H9 (cell line): ENCODE measurements around the gene SURF1. TPM values are rescaled to one million over a fixed set of nuclear protein-coding genes. Genes with fewer than 3 reads are reported as not detected.
A peak's percentile ranks its signal among the peaks of the same experiment; 100 is the strongest.

ENCODE experiments used
- DNase-seq: peaks from one replicate; pipeline ENCODE4 v3.0.0-alpha.2; 2017
- H2AFZ ChIP-seq: one replicate; pipeline ENCODE4 v1.6.1; 2013; ENCODE audit warnings: mild to moderate bottlenecking, low read length, control low read depth, moderate library complexity
- H2AK5ac ChIP-seq: 2 replicates; pipeline ENCODE4 v1.6.1; 2013; ENCODE audit warnings: low read length, control low read depth, mixed read lengths; ENCODE audit not compliant: insufficient read length
- H2BK120ac ChIP-seq: one replicate; pipeline ENCODE4 v1.6.1; 2013; ENCODE audit warnings: low read depth, mild to moderate bottlenecking, low read length, control low read depth, inconsistent platforms; ENCODE audit not compliant: poor library complexity, severe bottlenecking
- H2BK12ac ChIP-seq: 2 replicates; pipeline ENCODE4 v1.6.1; 2013; ENCODE audit warnings: low read length, control low read depth, mixed read lengths, low read depth; ENCODE audit not compliant: insufficient read length
- H2BK15ac ChIP-seq: 2 replicates; pipeline ENCODE4 v1.6.1; 2013; ENCODE audit warnings: low read depth, low read length, control low read depth
- H2BK20ac ChIP-seq: one replicate; pipeline ENCODE4 v1.6.1; 2013; ENCODE audit warnings: low read depth, mild to moderate bottlenecking, low read length, control low read depth, inconsistent platforms; ENCODE audit not compliant: poor library complexity, severe bottlenecking
- H2BK5ac ChIP-seq: 2 replicates; pipeline ENCODE4 v1.6.1; 2013; ENCODE audit warnings: low read length, control low read depth, mixed read lengths; ENCODE audit not compliant: insufficient read length
- H3K14ac ChIP-seq: 2 replicates; pipeline ENCODE4 v1.6.1; 2013; ENCODE audit warnings: low read length, control low read depth; ENCODE audit not compliant: insufficient read depth
- H3K18ac ChIP-seq: 2 replicates; pipeline ENCODE4 v1.6.1; 2013; ENCODE audit warnings: low read depth, mild to moderate bottlenecking, mixed read lengths, low read length, control low read depth; ENCODE audit not compliant: insufficient read length
- H3K23ac ChIP-seq: 2 replicates; pipeline ENCODE4 v1.6.1; 2013; ENCODE audit warnings: low read length, control low read depth, mixed read lengths, low read depth; ENCODE audit not compliant: insufficient read length
- H3K23me2 ChIP-seq: 2 replicates; pipeline ENCODE4 v1.6.1; 2013; ENCODE audit warnings: low read depth, mild to moderate bottlenecking, mixed read lengths, low read length, control low read depth; ENCODE audit not compliant: insufficient read length, poor library complexity, severe bottlenecking
- H3K27ac ChIP-seq: 2 replicates; pipeline ENCODE4 v1.5.1; 2013; ENCODE audit warnings: low read length, control low read depth, mixed read lengths, low read depth; ENCODE audit not compliant: insufficient read length
- H3K27me3 ChIP-seq: 2 replicates; pipeline ENCODE4 v1.6.1; 2013; ENCODE audit warnings: low read length, control low read depth, inconsistent platforms; ENCODE audit not compliant: insufficient read depth
- H3K4ac ChIP-seq: 2 replicates; pipeline ENCODE4 v1.6.1; 2013; ENCODE audit warnings: low read depth, mild to moderate bottlenecking, control low read depth, inconsistent platforms, low read length, moderate library complexity
- H3K4me1 ChIP-seq: 2 replicates; pipeline ENCODE4 v1.6.1; 2013; ENCODE audit warnings: low read length, control low read depth, inconsistent platforms; ENCODE audit not compliant: insufficient read depth
- H3K4me2 ChIP-seq: 2 replicates; pipeline ENCODE4 v1.6.1; 2013; ENCODE audit warnings: low read length, control low read depth, mixed read lengths; ENCODE audit not compliant: insufficient read length, insufficient read depth
- H3K56ac ChIP-seq: 2 replicates; pipeline ENCODE4 v1.6.1; 2013; ENCODE audit warnings: low read depth, mild to moderate bottlenecking, mixed read lengths, low read length, control low read depth; ENCODE audit not compliant: insufficient read length
- H3K79me1 ChIP-seq: 2 replicates; pipeline ENCODE4 v1.6.1; 2013; ENCODE audit warnings: low read depth, mild to moderate bottlenecking, moderate library complexity, low read length, control low read depth, inconsistent platforms; ENCODE audit not compliant: insufficient read depth, poor library complexity, severe bottlenecking
- H3K79me2 ChIP-seq: 2 replicates; pipeline ENCODE4 v1.6.1; 2013; ENCODE audit warnings: low read length, control low read depth, inconsistent platforms; ENCODE audit not compliant: insufficient read depth
- H3K9ac ChIP-seq: 2 replicates; pipeline ENCODE4 v1.6.1; 2013; ENCODE audit warnings: low read length, control low read depth, mixed read lengths; ENCODE audit not compliant: insufficient read length; ENCODE audit errors: extremely low read depth
- H3K9me3 ChIP-seq: one replicate; pipeline ENCODE4 v1.6.1; 2013; ENCODE audit warnings: low read depth, low read length, inconsistent platforms; ENCODE audit not compliant: control insufficient read depth
- H3T11ph ChIP-seq: one replicate; pipeline ENCODE4 v1.6.1; 2013; ENCODE audit warnings: mild to moderate bottlenecking, low read length, control low read depth, inconsistent platforms
- H4K20me1 ChIP-seq: one replicate; pipeline ENCODE4 v1.6.1; 2013; ENCODE audit not compliant: control insufficient read depth, insufficient read length, insufficient read depth
- H4K5ac ChIP-seq: 2 replicates; pipeline ENCODE4 v1.6.1; 2013; ENCODE audit warnings: low read depth, mild to moderate bottlenecking, mixed read lengths, low read length, control low read depth; ENCODE audit not compliant: insufficient read length
- H4K8ac ChIP-seq: replicated peaks from 2 replicates; pipeline ENCODE4 v1.6.1; 2013; ENCODE audit warnings: low read length, control low read depth, mixed read lengths, low read depth; ENCODE audit not compliant: insufficient read length
- H4K91ac ChIP-seq: 2 replicates; pipeline ENCODE4 v1.6.1; 2013; ENCODE audit warnings: low read depth, mild to moderate bottlenecking, moderate library complexity, mixed read lengths, low read length, control low read depth; ENCODE audit not compliant: insufficient read length
- H3K27ac Mint-ChIP-seq, 3 experiments: 2 replicates in 2 of 3; 3 replicates in 1 of 3; pipeline ENCODE4 v1.8.0; 2020 to 2021; ENCODE audit warnings: mixed read lengths in 3 of 3, mild to moderate bottlenecking in 1 of 3, moderate library complexity in 1 of 3
- H3K27me3 Mint-ChIP-seq: 2 replicates; pipeline ENCODE4 v1.8.0; 2021; ENCODE audit warnings: low read depth, mild to moderate bottlenecking, moderate library complexity, mixed read lengths
- H3K36me3 Mint-ChIP-seq, 3 experiments: 2 replicates in 2 of 3; 3 replicates in 1 of 3; pipeline ENCODE4 v1.8.0; 2020 to 2021; ENCODE audit warnings: low read depth in 3 of 3, mixed read lengths in 3 of 3; ENCODE audit not compliant: insufficient read depth in 1 of 3
- H3K4me1 Mint-ChIP-seq, 2 experiments: 2 replicates each; pipeline ENCODE4 v1.8.0; 2020; ENCODE audit warnings: mixed read lengths in 2 of 2
- H3K4me3 Mint-ChIP-seq, 2 experiments: 2 replicates in 1 of 2; 3 replicates in 1 of 2; pipeline ENCODE4 v1.8.0; 2020 to 2021; ENCODE audit warnings: mild to moderate bottlenecking in 2 of 2, mixed read lengths in 2 of 2, moderate library complexity in 1 of 2
- H3K9me3 Mint-ChIP-seq, 2 experiments: 2 replicates in 1 of 2; 3 replicates in 1 of 2; pipeline ENCODE4 v1.8.0; 2020; ENCODE audit warnings: mild to moderate bottlenecking in 2 of 2, mixed read lengths in 2 of 2, moderate library complexity in 1 of 2
- WGBS: extraction: QIAGEN DNeasy Blood & Tissue Kit; methylation state at CpG from one replicate; pipeline ENCODE4 v1.1.7; 2013; ENCODE audit warnings: missing lambda C conversion rate, low lambda C conversion rate, mixed read lengths; ENCODE audit not compliant: insufficient read length; ENCODE audit errors: extremely low coverage; 5-methylcytosine and 5-hydroxymethylcytosine counted together
- total RNA-seq: library from RNA; stranded (reverse); gene quantifications from 2 replicates; pipeline ENCODE4 v1.2.1, GENCODE V29; 2021
- TF ChIP-seq, protein P1 (sequence below): fragments of 200-600 bp; sonication (generic); conservative IDR thresholded peaks from 3 replicates; pipeline ENCODE4 v1.8.0; 2021; ENCODE audit warnings: antibody characterized with exemption, mild to moderate bottlenecking

The SURF1 gene
- total RNA-seq, 1 experiment from 2014 or later: 43.3 TPM

DNA sequence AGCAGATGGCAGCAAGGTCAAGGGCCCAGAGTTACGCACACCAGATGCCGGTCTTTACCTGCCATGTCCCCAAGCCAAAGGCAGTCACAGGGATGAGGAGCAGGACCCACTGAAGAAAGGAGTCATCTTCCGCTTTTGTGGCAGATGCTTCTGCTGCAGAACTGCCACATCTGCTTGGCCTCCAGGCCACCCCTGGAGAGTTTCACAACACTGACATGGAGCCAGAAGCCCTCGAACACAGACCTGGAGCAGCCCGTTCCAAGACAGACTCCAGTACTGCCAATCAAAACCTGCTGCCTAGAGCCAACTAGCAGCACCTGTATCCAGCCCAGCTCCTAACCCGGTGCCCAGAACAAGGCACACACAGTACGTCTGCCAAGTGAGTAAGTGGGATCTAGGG is 1.5 kb downstream of the SURF1 start:
- no peak for DNase-seq
- H3K4me3 Mint-ChIP-seq: peak overlapping the region; percentile 92 to 96
- no peak overlapping the region for H4K91ac ChIP-seq
- H3K14ac ChIP-seq: no peak overlapping the region
- no peaks in the 10 kb centered on the region for H3K9me3 ChIP-seq
- H2BK120ac ChIP-seq: no peak overlapping the region
- H3K36me3 Mint-ChIP-seq: peaks cover 26 to 57% (median 51%) of the 10 kb centered on the region in 3 experiments; a peak in 6 of 7 replicates
- H4K20me1 ChIP-seq: no peaks in the 10 kb centered on the region
- H3K79me1 ChIP-seq: peaks cover 3% of the 10 kb centered on the region
- H3K4ac ChIP-seq: no peak overlapping the region
- H2BK5ac ChIP-seq: no peak overlapping the region
- H4K8ac ChIP-seq: no peak overlapping the region
- H3K27me3 Mint-ChIP-seq: no peaks in the 10 kb centered on the region
- H2BK12ac ChIP-seq: no peak overlapping the region
- H3K27ac Mint-ChIP-seq: peak overlapping the region in 2 of 3 experiments; percentile 39 to 52; a peak in 2 of 7 replicates
- no peak overlapping the region for H2AK5ac ChIP-seq
- H3K27ac ChIP-seq: no peak overlapping the region
- no peak overlapping the region for H3K56ac ChIP-seq
- TF ChIP-seq, protein P1, sequence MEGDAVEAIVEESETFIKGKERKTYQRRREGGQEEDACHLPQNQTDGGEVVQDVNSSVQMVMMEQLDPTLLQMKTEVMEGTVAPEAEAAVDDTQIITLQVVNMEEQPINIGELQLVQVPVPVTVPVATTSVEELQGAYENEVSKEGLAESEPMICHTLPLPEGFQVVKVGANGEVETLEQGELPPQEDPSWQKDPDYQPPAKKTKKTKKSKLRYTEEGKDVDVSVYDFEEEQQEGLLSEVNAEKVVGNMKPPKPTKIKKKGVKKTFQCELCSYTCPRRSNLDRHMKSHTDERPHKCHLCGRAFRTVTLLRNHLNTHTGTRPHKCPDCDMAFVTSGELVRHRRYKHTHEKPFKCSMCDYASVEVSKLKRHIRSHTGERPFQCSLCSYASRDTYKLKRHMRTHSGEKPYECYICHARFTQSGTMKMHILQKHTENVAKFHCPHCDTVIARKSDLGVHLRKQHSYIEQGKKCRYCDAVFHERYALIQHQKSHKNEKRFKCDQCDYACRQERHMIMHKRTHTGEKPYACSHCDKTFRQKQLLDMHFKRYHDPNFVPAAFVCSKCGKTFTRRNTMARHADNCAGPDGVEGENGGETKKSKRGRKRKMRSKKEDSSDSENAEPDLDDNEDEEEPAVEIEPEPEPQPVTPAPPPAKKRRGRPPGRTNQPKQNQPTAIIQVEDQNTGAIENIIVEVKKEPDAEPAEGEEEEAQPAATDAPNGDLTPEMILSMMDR: no peak
- no peak overlapping the region for H2BK15ac ChIP-seq
- no peaks in the 10 kb centered on the region; the same call in 1 of the 2 replicates for H3K79me2 ChIP-seq
- peaks cover 13 to 22% of the 10 kb centered on the region in 2 experiments for H3K4me1 Mint-ChIP-seq
- H3K9ac ChIP-seq: no peak overlapping the region
- no peak overlapping the region for H3K23ac ChIP-seq
- no peaks in the 10 kb centered on the region for H3K9me3 Mint-ChIP-seq
- no peaks in the 10 kb centered on the region for H3K4me1 ChIP-seq
- H3K4me2 ChIP-seq: no peak overlapping the region
- H3K23me2 ChIP-seq: peaks cover 10% of the 10 kb centered on the region
- H2AFZ ChIP-seq: no peak overlapping the region
- H3K18ac ChIP-seq: no peak overlapping the region
- no peak overlapping the region for H3T11ph ChIP-seq
- H2BK20ac ChIP-seq: no peak overlapping the region
- WGBS: no CpG with 5 or more reads among the region's 7 CpGs
- no peaks in the 10 kb centered on the region for H3K27me3 ChIP-seq
- no peak overlapping the region for H4K5ac ChIP-seq
